Kidney (tissue), 14 donors: ENCODE results near the gene AFDN. TPM values are rescaled to one million over a fixed set of nuclear protein-coding genes. Genes with fewer than 3 reads are reported as not detected.

ENCODE experiments used
- DNase-seq, 5 donors: peaks; one replicate each; pipeline ENCODE4 v3.0.0-alpha.2; 2013 to 2020
- FAIRE-seq: peaks from 2 replicates; lab custom pipeline; 2012; peaks lifted over from hg19 to GRCh38; lab: Jason Lieb, UNC
- H3K27ac ChIP-seq, 2 donors: one replicate each; pipeline ENCODE4 v1.7.0; 2013; ENCODE audit warnings: low read depth in 2 of 2, low read length in 2 of 2, inconsistent platforms in 1 of 2
- H3K27me3 ChIP-seq: one replicate; pipeline ENCODE4 v1.7.1; 2013; ENCODE audit warnings: low read length, inconsistent platforms; ENCODE audit not compliant: control insufficient read depth, insufficient read depth
- H3K36me3 ChIP-seq, 3 donors: one replicate each; pipeline versions ENCODE4 v1.7.0 to v1.7.1; 2013; ENCODE audit warnings: low read length in 3 of 3, control low read depth in 1 of 3, inconsistent platforms in 1 of 3; ENCODE audit not compliant: insufficient read depth in 3 of 3, control insufficient read depth in 2 of 3
- H3K4me1 ChIP-seq, 3 donors: one replicate each; pipeline versions ENCODE4 v1.7.0 to v1.7.1; 2013; ENCODE audit warnings: low read length in 3 of 3, inconsistent platforms in 1 of 3, low read depth in 1 of 3; ENCODE audit not compliant: control insufficient read depth in 2 of 3, insufficient read depth in 2 of 3
- H3K4me3 ChIP-seq, 3 donors: one replicate each; pipeline versions ENCODE4 v1.7.0 to v1.8.1; 2013; ENCODE audit warnings: low read length in 3 of 3, control low read depth in 1 of 3, inconsistent platforms in 1 of 3
- H3K9ac ChIP-seq, 3 donors: one replicate each; pipeline versions ENCODE4 v1.7.0 to v1.7.1; 2013; ENCODE audit warnings: low read length in 3 of 3, control low read depth in 1 of 3, inconsistent platforms in 1 of 3
- H3K9me3 ChIP-seq, 3 donors: one replicate each; pipeline versions ENCODE4 v1.7.0 to v1.7.1; 2013; ENCODE audit warnings: low read length in 3 of 3, control low read depth in 1 of 3, inconsistent platforms in 1 of 3; ENCODE audit not compliant: control insufficient read depth in 2 of 3, insufficient read depth in 1 of 3
- intact Hi-C: fragments of 100-400 bp; cut with DNase I; formaldehyde crosslinking; loops from one replicate; pipeline ENCODE4 v1.11.1; 2022
- polyA plus RNA-seq: library from polyadenylated mRNA; stranded (reverse); fragments of 350-450 nt; fragmentation: Illumina TruSeq; extraction: RNeasy Lipid Tissue Mini Kit (QIAGEN cat#74804); gene quantifications from one replicate; pipeline ENCODE4 v1.2.3, GENCODE V29; 2014; ENCODE audit warnings: low read depth, low replicate concordance; ENCODE audit not compliant: insufficient read depth
- total RNA-seq: library from RNA; stranded (reverse); fragmentation: NEBNext Ultra II Directional; extraction: Animal tissue kit (Norgen Biotek cat#: 25700); gene quantifications from one replicate; pipeline ENCODE4 v1.2.1, GENCODE V29; 2021
- TF ChIP-seq, protein P1 (sequence below): IDR thresholded peaks from 3 replicates; pipeline ENCODE4 v1.5.1; 2012; ENCODE audit warnings: mild to moderate bottlenecking, moderate library complexity, borderline replicate concordance; ENCODE audit not compliant: insufficient read depth; ENCODE audit errors: extremely low read depth
- donor health status: control.
- donor health status: control.
- donor health status: control.
- donor health status: control.
- donor health status: control.
- donor health status: DM: yes; HTN: yes; CAD: no.
- donor health status: Normal renal cell carcinoma (clear cell type).

Gene AFDN
- total and polyA plus RNA-seq, 2 donors from 2014 or later: 21.5 to 175 TPM

DNA sequence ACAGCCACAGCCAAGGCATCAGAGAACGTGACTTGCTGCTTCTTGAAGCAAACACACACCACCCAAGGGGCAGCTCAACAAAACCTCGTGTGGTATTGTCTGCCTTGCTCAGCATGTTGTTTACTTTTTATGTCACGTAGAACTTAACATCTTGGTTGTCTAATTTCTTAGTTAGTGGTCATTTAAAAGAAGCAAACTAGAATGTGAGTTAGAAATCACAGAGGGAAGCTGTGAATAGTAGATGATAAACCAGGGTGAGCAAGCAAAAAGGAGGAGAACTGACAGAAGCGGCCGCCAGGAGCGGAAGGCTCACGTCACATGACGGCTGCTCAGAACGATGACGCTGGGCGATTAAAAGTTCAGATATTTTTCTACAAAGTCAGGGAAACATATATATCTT lies 119.3 kb downstream of the AFDN start:
- Histone ChIP-seq H3K27me3 (no peaks in the 10 kb centered on the region), H3K9me3 (no peaks in the 10 kb centered on the region), H3K4me3 (no peak overlapping the region), H3K36me3 (peaks cover 13 to 53% (median 21%) of the 10 kb centered on the region in 3 donors), H3K27ac (peak overlapping the region in 1 of 2 donors; percentile 2), H3K4me1 (peaks cover 0 to 3% (median 0%) of the 10 kb centered on the region in 3 donors), H3K9ac (no peak overlapping the region)
- intact Hi-C loops: no loop called here
- DNase-seq (no peak), FAIRE-seq (peak; percentile 15)
- TF ChIP-seq, protein P1, sequence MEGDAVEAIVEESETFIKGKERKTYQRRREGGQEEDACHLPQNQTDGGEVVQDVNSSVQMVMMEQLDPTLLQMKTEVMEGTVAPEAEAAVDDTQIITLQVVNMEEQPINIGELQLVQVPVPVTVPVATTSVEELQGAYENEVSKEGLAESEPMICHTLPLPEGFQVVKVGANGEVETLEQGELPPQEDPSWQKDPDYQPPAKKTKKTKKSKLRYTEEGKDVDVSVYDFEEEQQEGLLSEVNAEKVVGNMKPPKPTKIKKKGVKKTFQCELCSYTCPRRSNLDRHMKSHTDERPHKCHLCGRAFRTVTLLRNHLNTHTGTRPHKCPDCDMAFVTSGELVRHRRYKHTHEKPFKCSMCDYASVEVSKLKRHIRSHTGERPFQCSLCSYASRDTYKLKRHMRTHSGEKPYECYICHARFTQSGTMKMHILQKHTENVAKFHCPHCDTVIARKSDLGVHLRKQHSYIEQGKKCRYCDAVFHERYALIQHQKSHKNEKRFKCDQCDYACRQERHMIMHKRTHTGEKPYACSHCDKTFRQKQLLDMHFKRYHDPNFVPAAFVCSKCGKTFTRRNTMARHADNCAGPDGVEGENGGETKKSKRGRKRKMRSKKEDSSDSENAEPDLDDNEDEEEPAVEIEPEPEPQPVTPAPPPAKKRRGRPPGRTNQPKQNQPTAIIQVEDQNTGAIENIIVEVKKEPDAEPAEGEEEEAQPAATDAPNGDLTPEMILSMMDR: peak; percentile 4

DNA sequence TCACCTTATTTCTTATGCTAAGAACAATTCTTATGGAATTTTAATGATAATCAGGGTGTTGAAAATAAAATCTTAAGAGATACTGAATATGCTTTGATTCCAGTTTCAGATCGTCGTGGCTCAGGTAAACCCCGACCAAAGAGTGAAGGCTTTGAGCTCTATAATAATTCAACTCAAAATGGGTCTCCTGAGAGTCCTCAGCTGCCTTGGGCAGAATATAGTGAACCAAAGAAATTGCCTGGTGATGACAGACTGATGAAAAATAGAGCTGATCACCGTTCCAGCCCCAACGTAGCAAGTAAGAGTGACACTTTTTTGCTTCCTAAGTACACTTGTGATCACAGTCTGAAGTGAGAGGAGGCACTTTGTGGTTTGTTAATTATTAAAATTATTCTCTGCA lies 119.9 kb downstream of the AFDN start:
- no peaks in the 10 kb centered on the region for H3K27me3 ChIP-seq
- intact Hi-C loops: no loop called here
- H3K27ac ChIP-seq: peak overlapping the region; percentile 24 to 61
- DNase-seq (no peak), FAIRE-seq (no peak)
- H3K4me1 ChIP-seq: peaks cover 0 to 3% (median 0%) of the 10 kb centered on the region in 3 donors
- no peak overlapping the region for H3K9ac ChIP-seq
- H3K4me3 ChIP-seq: no peak overlapping the region
- no peaks in the 10 kb centered on the region for H3K9me3 ChIP-seq
- peaks cover 13 to 55% (median 23%) of the 10 kb centered on the region in 3 donors for H3K36me3 ChIP-seq
- TF ChIP-seq, protein P1: no peak

DNA sequence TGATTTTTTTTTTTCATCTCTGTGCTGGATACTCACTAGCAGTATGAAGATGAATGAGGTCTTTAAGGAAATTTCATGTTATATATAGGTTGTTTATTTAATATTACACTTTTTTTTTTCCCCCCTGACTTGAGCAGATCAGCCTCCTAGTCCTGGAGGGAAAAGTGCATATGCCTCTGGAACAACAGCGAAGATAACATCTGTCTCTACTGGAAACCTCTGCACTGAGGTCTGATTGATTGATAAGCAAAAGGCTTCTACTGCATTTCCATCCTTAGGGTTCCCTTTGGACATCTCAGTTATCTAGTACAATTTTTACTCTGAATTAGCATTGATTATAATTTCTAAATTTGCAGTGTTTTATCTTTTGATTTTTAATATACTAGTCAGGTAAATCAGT lies 121.0 kb downstream of the AFDN start:
- DNase-seq (no peak), FAIRE-seq (no peak)
- no peak overlapping the region for H3K4me3 ChIP-seq
- intact Hi-C loops: no loop called here
- H3K9me3 ChIP-seq: no peaks in the 10 kb centered on the region
- no peaks in the 10 kb centered on the region for H3K27me3 ChIP-seq
- TF ChIP-seq, protein P1: no peak
- peaks cover 13 to 64% (median 25%) of the 10 kb centered on the region in 3 donors for H3K36me3 ChIP-seq
- no peak overlapping the region for H3K9ac ChIP-seq
- H3K4me1 ChIP-seq: peaks cover 0 to 3% (median 0%) of the 10 kb centered on the region in 3 donors
- H3K27ac ChIP-seq: no peak overlapping the region

DNA sequence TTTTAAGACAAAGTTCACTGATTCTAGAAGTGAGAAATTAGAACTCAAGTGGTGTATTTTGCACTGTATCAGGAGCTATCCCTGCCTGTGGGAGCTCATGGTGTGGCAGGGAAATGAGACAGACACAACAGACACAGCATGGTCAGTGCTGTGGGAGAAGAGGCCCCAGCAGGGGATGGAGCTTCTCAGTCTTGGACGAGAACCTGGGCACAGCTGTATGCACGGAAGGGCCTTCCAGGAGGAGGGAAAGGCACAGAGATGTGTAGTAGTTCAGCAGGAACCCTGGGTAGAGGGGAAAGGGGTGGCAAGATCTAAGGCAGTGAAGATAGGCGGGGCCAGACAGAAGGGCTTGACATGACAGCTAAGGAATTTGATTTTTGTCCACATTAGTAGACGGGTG lies 122.0 kb downstream of the AFDN start:
- Histone ChIP-seq H3K27me3 (no peaks in the 10 kb centered on the region), H3K27ac (no peak overlapping the region), H3K4me1 (peaks cover 0 to 3% (median 0%) of the 10 kb centered on the region in 3 donors), H3K9ac (no peak overlapping the region), H3K9me3 (no peaks in the 10 kb centered on the region), H3K36me3 (peaks cover 13 to 56% (median 23%) of the 10 kb centered on the region in 3 donors), H3K4me3 (no peak overlapping the region)
- intact Hi-C loops: no loop called here
- TF ChIP-seq, protein P1: no peak
- DNase-seq: no peak
- FAIRE-seq: no peak
